ENCODE data around the gene GPR139.

GPR139 gene

GRCh38 chr16:20094157-20094556 is 20.5 kb upstream of the GPR139 start:
- TF ChIP-seq FOXM1 (IDR thresholded peaks at IDR 0.05; ENCODE audit: borderline replicate concordance, low read depth) (no peak), TAF1 (IDR thresholded peaks at IDR 0.05; ENCODE audit: low read depth) (no peak), TCF12 (IDR thresholded peaks at IDR 0.05; ENCODE audit: low read depth) (no peak), RAD21 (IDR thresholded peaks at IDR 0.05; ENCODE audit: low read depth) (no peak), USF1 (IDR thresholded peaks at IDR 0.05) (no peak), ZBTB7A (IDR thresholded peaks at IDR 0.05; ENCODE audit: low read depth) (no peak), TEAD4 (IDR thresholded peaks at IDR 0.05) (no peak), CEBPB (IDR thresholded peaks at IDR 0.05) (no peak), NFIC (IDR thresholded peaks at IDR 0.05) (no peak), CREB1 (IDR thresholded peaks at IDR 0.05; ENCODE audit: low read depth) (no peak), YY1 (IDR thresholded peaks at IDR 0.05; ENCODE audit: low read depth) (no peak), EP300 (IDR thresholded peaks at IDR 0.05; ENCODE audit: borderline replicate concordance) (no peak), EGR1 (IDR thresholded peaks at IDR 0.05) (no peak)
- TF ChIP-seq, protein P1, sequence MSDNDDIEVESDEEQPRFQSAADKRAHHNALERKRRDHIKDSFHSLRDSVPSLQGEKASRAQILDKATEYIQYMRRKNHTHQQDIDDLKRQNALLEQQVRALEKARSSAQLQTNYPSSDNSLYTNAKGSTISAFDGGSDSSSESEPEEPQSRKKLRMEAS (IDR thresholded peaks at IDR 0.05) = no peak
- TF ChIP-seq, protein P2, sequence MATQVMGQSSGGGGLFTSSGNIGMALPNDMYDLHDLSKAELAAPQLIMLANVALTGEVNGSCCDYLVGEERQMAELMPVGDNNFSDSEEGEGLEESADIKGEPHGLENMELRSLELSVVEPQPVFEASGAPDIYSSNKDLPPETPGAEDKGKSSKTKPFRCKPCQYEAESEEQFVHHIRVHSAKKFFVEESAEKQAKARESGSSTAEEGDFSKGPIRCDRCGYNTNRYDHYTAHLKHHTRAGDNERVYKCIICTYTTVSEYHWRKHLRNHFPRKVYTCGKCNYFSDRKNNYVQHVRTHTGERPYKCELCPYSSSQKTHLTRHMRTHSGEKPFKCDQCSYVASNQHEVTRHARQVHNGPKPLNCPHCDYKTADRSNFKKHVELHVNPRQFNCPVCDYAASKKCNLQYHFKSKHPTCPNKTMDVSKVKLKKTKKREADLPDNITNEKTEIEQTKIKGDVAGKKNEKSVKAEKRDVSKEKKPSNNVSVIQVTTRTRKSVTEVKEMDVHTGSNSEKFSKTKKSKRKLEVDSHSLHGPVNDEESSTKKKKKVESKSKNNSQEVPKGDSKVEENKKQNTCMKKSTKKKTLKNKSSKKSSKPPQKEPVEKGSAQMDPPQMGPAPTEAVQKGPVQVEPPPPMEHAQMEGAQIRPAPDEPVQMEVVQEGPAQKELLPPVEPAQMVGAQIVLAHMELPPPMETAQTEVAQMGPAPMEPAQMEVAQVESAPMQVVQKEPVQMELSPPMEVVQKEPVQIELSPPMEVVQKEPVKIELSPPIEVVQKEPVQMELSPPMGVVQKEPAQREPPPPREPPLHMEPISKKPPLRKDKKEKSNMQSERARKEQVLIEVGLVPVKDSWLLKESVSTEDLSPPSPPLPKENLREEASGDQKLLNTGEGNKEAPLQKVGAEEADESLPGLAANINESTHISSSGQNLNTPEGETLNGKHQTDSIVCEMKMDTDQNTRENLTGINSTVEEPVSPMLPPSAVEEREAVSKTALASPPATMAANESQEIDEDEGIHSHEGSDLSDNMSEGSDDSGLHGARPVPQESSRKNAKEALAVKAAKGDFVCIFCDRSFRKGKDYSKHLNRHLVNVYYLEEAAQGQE (IDR thresholded peaks at IDR 0.05; ENCODE audit: low read depth) = no peak

- TF ChIP-seq NFIC (IDR thresholded peaks at IDR 0.05) = no peak
Measured at GRCh38 chr16:20089246-20089965, 15.7 kb upstream of the GPR139 start.

GRCh38 chr16:20084624-20085226 is 11.0 kb upstream of the GPR139 start:
- TF ChIP-seq CREB1 (IDR thresholded peaks at IDR 0.05; ENCODE audit: low read depth) (no peak), EP300 (IDR thresholded peaks at IDR 0.05; ENCODE audit: borderline replicate concordance) (no peak), ZBTB7A (IDR thresholded peaks at IDR 0.05; ENCODE audit: low read depth) (no peak), TEAD4 (IDR thresholded peaks at IDR 0.05) (no peak), NFIC (IDR thresholded peaks at IDR 0.05) (no peak), YY1 (IDR thresholded peaks at IDR 0.05; ENCODE audit: low read depth) (no peak), TAF1 (IDR thresholded peaks at IDR 0.05; ENCODE audit: low read depth) (no peak), EGR1 (IDR thresholded peaks at IDR 0.05) (no peak), USF1 (IDR thresholded peaks at IDR 0.05) (no peak), CEBPB (IDR thresholded peaks at IDR 0.05) (no peak), FOXM1 (IDR thresholded peaks at IDR 0.05; ENCODE audit: borderline replicate concordance, low read depth) (no peak), RAD21 (IDR thresholded peaks at IDR 0.05; ENCODE audit: low read depth) (no peak), TCF12 (IDR thresholded peaks at IDR 0.05; ENCODE audit: low read depth) (no peak)
- TF ChIP-seq, protein P2 (IDR thresholded peaks at IDR 0.05; ENCODE audit: low read depth) = no peak
- TF ChIP-seq, protein P1 (IDR thresholded peaks at IDR 0.05) = no peak

DNA sequence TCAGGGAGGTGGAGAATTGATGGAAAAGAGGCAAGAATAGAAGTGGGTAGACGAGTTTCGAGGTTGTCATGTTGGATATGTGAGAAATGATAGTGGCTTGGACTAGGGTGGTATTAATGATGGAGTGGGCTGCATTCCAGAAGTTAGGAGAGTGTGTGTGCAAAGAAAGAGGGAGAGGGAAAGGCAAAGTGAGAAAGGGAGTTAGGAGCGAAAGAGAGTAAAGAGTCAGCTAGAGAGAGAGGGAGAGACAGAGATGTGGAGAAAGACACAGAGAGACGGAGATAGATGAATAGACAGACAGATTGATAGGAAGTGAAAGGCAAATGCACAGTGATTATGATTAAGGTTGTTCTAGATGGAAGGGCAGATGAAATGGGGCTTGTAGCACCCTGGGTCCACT is 5.4 kb upstream of the GPR139 start:
- TF ChIP-seq FOXM1 (IDR thresholded peaks at IDR 0.05; ENCODE audit: borderline replicate concordance, low read depth) = no peak
- no peak for TF ChIP-seq CREB1 (IDR thresholded peaks at IDR 0.05; ENCODE audit: low read depth)
- TF ChIP-seq YY1 (IDR thresholded peaks at IDR 0.05; ENCODE audit: low read depth) = no peak
- TF ChIP-seq ZBTB7A (IDR thresholded peaks at IDR 0.05; ENCODE audit: low read depth) = no peak
- TF ChIP-seq TCF12 (IDR thresholded peaks at IDR 0.05; ENCODE audit: low read depth) = no peak
- TF ChIP-seq TAF1 (IDR thresholded peaks at IDR 0.05; ENCODE audit: low read depth) = no peak
- TF ChIP-seq RAD21 (IDR thresholded peaks at IDR 0.05; ENCODE audit: low read depth) = no peak
- TF ChIP-seq CEBPB (IDR thresholded peaks at IDR 0.05) = no peak
- TF ChIP-seq TEAD4 (IDR thresholded peaks at IDR 0.05) = no peak
- TF ChIP-seq USF1 (IDR thresholded peaks at IDR 0.05) = no peak
- TF ChIP-seq NFIC (IDR thresholded peaks at IDR 0.05) = no peak
- TF ChIP-seq, protein P2 (IDR thresholded peaks at IDR 0.05; ENCODE audit: low read depth) = no peak

Measured in Ishikawa (cell line).